CD4-positive, alpha-beta T cell treated with Interleukin-17A for 1 hour (primary cell): ENCODE data around the gene HRAS.

Experiments
- DNase-seq: peaks from one replicate; pipeline ENCODE4 v3.0.0-alpha.2; 2020

HRAS gene

DNA sequence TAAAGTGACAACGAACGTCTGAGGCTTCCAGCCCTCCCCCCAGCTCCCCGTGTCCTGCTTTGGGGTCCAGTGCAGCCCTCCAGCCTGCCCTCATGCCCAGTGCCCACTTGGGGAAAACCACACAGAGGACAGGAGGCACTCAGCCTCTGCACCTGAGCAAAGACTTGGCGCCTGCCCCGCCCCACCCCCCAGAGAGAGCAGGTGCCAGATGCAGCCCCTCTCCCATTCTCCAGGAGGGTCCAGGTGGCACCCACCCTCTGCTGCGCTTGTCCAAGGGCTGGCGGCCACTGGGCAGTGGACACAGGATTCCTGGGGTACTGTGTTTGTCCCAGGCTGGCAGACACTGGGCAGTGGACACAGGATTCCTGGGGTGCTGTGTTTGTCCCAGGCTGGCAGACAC, 44.0 kb downstream of the HRAS start:
- DNase-seq: no peak

DNA sequence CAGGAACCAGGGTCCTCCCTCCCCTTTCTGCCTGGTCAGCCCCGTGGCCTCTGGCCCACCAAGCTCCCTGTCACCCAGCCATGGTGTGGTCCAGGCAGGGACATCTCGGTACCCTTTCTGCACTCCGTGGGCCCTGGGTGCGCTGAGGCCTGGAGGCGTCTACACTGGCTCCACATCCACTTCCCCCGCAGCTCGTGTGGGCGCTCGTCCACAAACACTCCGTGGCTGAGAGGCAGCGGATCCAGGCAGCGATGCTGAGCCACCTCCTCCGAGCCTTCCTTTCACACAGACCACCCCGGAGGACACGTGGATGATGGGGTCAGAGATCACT, 44.5 kb downstream of the HRAS start:
- DNase-seq: no peak

DNA sequence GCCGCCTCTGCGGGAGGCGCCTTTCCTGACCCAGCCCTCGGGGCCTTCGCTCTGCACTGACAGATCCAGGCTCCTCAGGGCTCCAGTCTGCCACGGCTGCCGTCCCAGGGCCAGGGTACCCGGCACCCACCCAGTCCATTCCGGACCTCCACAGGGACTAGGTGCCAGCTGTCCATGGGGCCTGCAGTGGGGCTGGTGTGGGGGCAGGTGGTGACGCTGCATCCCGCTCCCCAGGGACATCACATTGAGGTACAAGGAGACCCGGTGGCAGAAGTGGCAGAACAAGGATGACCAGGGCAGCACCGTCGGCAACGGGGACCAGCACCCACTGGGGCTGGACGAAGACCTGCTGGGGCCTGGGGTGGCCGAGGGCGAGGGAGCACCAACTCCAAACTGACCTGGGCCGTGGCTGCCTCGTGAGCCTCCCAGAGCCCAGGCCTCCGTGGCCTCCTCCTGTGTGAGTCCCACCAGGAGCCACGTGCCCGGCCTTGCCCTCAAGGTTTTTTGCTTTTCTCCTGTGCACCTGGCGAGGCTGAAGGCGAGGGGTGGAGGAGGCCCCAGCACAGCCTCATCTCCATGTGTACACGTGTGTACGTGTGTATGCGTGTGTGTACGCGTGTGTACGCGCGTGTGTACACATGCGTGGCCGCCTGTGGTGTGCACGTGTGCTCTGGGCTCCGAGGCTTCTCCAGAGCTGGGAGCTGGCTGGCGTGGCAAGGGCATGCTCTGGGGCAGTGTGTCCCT, 45.0 kb downstream of the HRAS start:
- DNase-seq: no peak

DNA sequence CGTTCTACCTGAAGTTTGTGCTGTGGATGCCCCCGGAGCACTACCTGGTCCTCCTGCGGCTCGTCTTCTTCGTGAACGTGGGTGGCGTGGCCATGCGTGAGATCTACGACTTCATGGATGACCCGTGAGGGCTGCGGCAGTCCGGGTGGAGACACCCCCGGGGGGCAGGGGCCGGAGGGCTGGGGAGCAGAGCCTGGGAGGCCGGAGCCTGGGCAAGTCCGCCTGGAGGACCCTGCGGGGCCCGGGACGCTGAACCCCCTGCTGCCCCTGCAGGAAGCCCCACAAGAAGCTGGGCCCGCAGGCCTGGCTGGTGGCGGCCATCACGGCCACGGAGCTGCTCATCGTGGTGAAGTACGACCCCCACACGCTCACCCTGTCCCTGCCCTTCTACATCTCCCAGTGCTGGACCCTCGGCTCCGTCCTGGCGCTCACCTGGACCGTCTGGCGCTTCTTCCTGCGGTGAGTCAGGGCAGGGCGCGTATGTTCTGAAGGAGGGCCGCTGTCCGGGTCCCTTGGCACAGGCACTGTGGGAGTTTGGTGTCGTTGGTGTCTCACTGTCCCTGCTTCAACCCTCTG, 45.7 kb downstream of the HRAS start:
- DNase-seq: no peak

DNA sequence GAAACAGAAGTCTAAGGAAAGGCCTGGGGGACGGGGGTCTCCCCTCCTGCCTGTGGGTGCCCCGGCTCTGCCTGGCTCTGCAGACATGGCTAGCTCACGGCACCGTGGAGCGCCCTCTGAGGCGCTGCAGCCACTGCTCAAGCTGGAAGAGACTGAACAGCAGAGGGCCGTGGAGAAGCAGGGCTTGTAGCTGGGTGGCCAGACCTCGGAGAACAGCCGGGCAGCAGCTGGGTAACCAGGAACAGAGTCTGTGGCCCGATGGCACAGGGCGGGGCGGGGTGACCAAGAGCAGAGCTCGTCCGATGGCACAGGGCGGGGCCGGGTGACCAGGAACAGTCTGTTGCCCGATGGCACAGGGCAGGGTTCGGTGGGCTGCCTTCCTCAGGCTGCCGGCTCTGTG, 46.4 kb downstream of the HRAS start:
- DNase-seq: no peak

DNA sequence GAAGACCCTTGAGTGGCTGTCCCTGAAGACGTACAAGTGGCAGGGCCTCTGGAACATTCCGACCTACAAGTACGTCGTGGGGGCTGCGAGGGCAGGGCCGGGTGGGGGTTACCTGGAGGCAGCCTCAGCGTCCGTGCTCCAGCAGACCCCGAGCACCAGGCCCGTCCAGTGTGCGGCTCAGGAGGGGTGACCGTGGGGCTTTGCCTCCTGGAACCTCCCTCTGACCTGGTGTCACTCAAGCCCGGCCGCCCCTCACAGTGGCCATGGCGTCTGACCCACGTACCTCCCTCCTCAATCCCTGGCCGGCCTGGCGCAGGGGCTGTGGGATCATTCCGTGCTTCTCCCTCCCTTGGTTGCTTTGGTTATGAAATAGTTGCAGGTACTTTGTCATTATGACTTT, 46.8 kb downstream of the HRAS start:
- no peak for DNase-seq

DNA sequence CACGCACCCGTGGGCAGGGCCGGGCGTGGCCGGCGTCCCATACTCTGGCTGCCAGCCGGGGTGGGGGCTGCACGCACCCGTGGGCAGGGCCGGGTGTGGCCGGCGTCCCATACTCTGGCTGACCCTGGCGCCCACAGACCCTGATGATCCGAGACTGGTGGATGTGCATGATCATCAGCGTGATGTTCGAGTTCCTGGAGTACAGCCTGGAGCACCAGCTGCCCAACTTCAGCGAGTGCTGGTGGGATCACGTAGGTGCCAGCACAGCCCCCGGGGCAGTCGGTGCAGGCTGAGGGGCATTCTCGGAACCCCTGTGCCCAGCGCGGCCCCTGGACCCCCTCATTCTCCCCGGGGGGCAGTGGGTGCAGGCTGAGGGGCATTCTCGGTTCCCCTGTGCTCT, 47.3 kb downstream of the HRAS start:
- DNase-seq: no peak

DNA sequence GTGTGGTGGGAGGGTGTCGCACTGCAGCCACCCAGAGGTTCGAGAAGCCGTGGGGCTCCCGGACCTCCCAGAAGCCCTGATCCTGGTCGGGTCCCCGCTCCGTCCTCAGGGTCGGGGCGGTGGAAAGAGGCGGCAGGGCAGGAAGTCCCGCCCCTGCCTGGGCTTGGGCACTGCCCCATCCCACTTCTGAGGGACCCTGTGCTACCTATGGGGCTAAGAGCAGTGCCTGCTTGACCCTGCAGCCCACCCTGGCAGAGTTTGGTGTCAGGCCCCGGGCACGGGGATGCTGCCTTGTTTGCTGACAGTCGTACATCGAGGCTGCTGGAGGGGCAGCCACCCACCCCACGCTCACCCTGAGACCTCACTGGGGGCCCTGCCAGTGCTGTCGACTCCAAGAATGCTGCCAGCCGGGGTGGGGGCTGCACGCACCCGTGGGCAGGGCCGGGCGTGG, 47.8 kb downstream of the HRAS start:
- no peak for DNase-seq

DNA sequence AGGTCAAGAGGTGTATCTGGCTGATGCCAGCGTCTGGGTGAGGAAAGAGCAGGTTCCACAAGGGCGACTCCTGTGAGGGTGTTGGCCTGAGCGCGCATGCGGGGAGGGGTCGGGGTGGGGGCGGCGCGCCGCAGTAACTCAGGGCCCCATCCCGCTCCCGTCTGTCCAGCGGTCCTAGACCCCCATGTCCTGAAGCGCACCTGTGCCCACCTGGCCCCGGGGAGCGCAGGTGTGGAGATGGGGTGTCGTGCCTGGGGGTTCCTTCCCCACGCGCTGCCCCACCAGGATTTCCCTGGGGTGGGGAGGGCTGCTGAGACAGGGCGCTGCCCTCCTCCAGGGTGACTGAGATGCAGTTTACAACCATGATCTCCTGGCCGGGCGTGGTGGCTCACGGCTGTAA, 49.2 kb downstream of the HRAS start:
- DNase-seq: no peak

DNA sequence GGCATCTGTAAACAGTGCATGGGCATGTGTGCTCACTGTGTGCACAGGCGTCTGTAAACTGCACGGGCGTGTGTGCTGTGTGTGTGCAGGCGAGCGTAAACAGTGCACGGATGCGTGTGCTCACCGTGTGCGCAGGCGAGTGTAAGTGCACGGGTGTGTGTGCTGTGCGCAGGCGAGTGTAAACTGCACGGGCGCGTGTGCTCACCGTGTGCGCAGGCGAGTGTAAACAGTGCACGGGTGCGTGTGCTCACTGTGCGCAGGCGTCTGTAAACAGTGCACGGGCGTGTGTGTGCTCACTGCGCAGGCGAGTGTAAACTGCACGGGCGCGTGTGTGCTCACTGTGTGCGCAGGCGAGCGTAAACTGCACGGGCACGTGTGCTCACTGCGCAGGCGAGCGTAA, 50.8 kb downstream of the HRAS start:
- DNase-seq: no peak
